NB4 (cell line): ENCODE data around the gene DNAJC6.

ENCODE experiments used
- CTCF ChIP-seq: IDR thresholded peaks from one replicate; pipeline ENCODE4 v1.5.1; 2012; ENCODE audit warnings: low read depth, low read length
- MAX ChIP-seq: IDR thresholded peaks from 2 replicates; pipeline ENCODE4 v1.6.1; 2011; ENCODE audit warnings: low read depth, low read length
- MYC ChIP-seq: IDR thresholded peaks from 2 replicates; pipeline ENCODE4 v1.6.1; 2011; ENCODE audit warnings: low read depth, low read length
- POLR2A ChIP-seq: IDR thresholded peaks from 2 replicates; pipeline ENCODE4 v1.6.1; 2011; ENCODE audit warnings: mild to moderate bottlenecking; ENCODE audit not compliant: insufficient read length; ENCODE audit errors: extremely low read depth

DNA sequence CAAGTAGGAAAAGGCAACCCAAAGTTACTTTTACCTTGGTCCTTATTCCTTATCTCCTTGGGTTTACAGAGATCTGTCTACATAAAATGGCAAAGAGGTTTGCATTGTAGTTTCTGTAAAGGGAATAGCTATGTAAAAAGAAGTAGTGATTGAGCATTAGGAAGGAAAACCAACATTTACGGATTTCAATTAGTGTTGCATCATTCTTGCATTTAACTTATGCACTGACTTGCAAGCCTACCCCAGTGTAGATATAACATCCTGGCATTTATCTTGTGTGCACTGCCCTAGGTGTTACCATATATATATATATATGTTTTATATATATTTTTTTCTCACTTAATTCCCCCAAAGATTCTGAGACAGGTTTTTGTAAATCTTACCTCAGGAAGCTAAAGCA is 107.4 kb downstream of the DNAJC6 start:
- TF ChIP-seq CTCF (no peak), MAX (no peak), MYC (no peak), POLR2A (no peak)
